ENCODE data around the gene GPRIN3. TPM values are rescaled to one million over a fixed set of nuclear protein-coding genes. Genes with fewer than 3 reads are reported as not detected.

Gene GPRIN3
- total and polyA plus RNA-seq, 2 of the 13 experiments (the other 11 are each of a cell fraction or from before 2014, with no cell fraction given), result not detected

DNA sequence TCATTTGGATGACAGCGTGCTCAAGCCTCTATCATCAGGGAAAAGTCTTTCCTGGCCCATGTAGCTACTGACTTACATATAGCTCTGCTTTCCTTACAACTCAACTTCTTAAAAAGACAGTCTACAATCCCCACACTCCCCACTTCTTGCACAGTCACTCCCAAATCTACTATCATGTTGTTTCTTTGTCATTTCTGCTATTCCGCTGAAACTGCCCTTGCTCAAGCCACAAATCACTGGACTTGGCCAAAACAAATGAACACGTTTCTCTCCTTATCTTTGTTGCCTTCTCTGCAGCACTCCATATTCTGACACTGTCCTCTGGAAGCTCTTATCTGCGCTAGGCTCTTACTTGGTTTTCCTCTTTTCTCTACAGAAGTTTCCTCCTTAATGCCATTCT lies 28.2 kb downstream of the GPRIN3 start:
- DNase-seq (ENCODE audit: low spot score) (no peak), FAIRE-seq (no peak), ATAC-seq (no peak)
- intact Hi-C loops (cut with micrococcal nuclease; ENCODE audit: unreplicated experiment), result no loop called here
- Histone ChIP-seq H3K27me3 (ENCODE audit: control insufficient read depth in 1 of 2, insufficient read depth in 2 of 2, low read length in 2 of 2) (no peaks in the 10 kb centered on the region; a peak in 1 of 5 replicates), H3K4me3 (replicated peaks in 1 of 3; ENCODE audit: insufficient read depth in 1 of 3, low read depth in 2 of 3, low read length in 3 of 3) (no peak overlapping the region), H4K20me1 (ENCODE audit: insufficient read depth, low read length) (no peaks in the 10 kb centered on the region), H2AFZ (ENCODE audit: low read length) (no peak overlapping the region), H3K79me2 (ENCODE audit: insufficient read depth, low read length) (no peaks in the 10 kb centered on the region), H3K4me2 (ENCODE audit: low read depth, low read length) (no peak overlapping the region), H3K36me3 (replicated peaks in 1 of 2; ENCODE audit: control insufficient read depth in 1 of 2, insufficient read depth in 2 of 2, low read length in 2 of 2) (no peaks in the 10 kb centered on the region; a peak in 1 of 5 replicates), H3K27ac (ENCODE audit: extremely low read length, insufficient read depth, low read length) (no peak overlapping the region), H3K4me1 (ENCODE audit: insufficient read depth, low read length) (no peaks in the 10 kb centered on the region), H3K9ac (ENCODE audit: insufficient read depth, low read depth, low read length) (no peak overlapping the region), H3K9me3 (ENCODE audit: low read length) (no peaks in the 10 kb centered on the region)
- no TSS peak for BruUV-seq (replicated peaks)
- CTCF ChIA-PET (ENCODE audit: low intra/inter-chr PET ratio, low total read pairs), result no interaction called here
- POLR2A ChIA-PET, result no interaction called here
- WGBS (ENCODE audit: low lambda C conversion rate), result 13% methylated on average over 4 of the region's 4 CpGs
- TF ChIP-seq AHR (CRISPR knock-in tag; IDR thresholded peaks at IDR 0.05) (no peak), SIX1 (CRISPR knock-in tag; IDR thresholded peaks at IDR 0.05; ENCODE audit: borderline replicate concordance) (no peak), SMAD9 (CRISPR knock-in tag; IDR thresholded peaks at IDR 0.05) (no peak), U2AF1 (optimal IDR thresholded peaks at IDR 0.05; ENCODE audit: low read depth, low read length) (no peak)
- in situ Hi-C loops (cut with HindIII; ENCODE audit: extremely low pct_ligation_motif_present, low pct_unique_long_range_greater_than_20kb), result no loop called here

DNA sequence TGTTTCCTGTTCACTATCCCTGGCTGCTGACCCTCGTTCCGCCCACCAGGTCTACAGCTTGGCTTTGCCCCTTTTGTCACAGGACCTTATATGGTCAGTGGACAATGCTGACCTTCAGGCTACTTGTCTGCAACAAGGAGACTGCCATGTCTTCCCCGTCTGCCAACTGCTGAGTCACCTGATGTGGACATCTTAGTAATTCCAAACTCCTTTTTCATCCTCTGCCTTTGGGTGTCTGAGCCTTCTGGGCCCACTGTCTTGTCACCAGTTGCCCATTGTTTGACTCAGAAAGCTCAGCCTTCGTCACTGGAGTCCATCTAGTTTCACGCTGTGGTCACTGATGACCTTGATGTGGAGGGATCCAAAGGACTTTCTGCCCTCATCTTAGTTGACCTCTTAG lies 30.2 kb downstream of the GPRIN3 start:
- 3% methylated on average over 5 of the region's 5 CpGs for WGBS (ENCODE audit: low lambda C conversion rate)
- H3K9ac ChIP-seq (ENCODE audit: insufficient read depth, low read depth, low read length), result no peak overlapping the region
- BruUV-seq (replicated peaks), result no TSS peak
- no peak overlapping the region for H2AFZ ChIP-seq (ENCODE audit: low read length)
- in situ Hi-C loops (cut with HindIII; ENCODE audit: extremely low pct_ligation_motif_present, low pct_unique_long_range_greater_than_20kb) (no loop called here), intact Hi-C loops (cut with micrococcal nuclease; ENCODE audit: unreplicated experiment) (no loop called here)
- H3K27ac ChIP-seq (ENCODE audit: extremely low read length, insufficient read depth, low read length), result no peak overlapping the region
- no peaks in the 10 kb centered on the region for H4K20me1 ChIP-seq (ENCODE audit: insufficient read depth, low read length)
- no peaks in the 10 kb centered on the region; a peak in 1 of 5 replicates for H3K27me3 ChIP-seq (ENCODE audit: control insufficient read depth in 1 of 2, insufficient read depth in 2 of 2, low read length in 2 of 2)
- no peaks in the 10 kb centered on the region for H3K79me2 ChIP-seq (ENCODE audit: insufficient read depth, low read length)
- no peak for DNase-seq (ENCODE audit: low spot score)
- no peaks in the 10 kb centered on the region; a peak in 1 of 5 replicates for H3K36me3 ChIP-seq (replicated peaks in 1 of 2; ENCODE audit: control insufficient read depth in 1 of 2, insufficient read depth in 2 of 2, low read length in 2 of 2)
- no peak for ATAC-seq
- no peak for FAIRE-seq
- no peaks in the 10 kb centered on the region for H3K9me3 ChIP-seq (ENCODE audit: low read length)
- TF ChIP-seq PLRG1 (conservative IDR thresholded peaks at IDR 0.05) (no peak), ZNF24 (IDR thresholded peaks at IDR 0.05) (no peak), ZFP41 (CRISPR knock-in tag; IDR thresholded peaks at IDR 0.05; ENCODE audit: borderline replicate concordance) (no peak), ZNF253 (CRISPR knock-in tag; IDR thresholded peaks at IDR 0.05; ENCODE audit: borderline replicate concordance) (no peak), NR2F2 (IDR thresholded peaks at IDR 0.05; ENCODE audit: borderline replicate concordance, low read depth) (no peak), AHR (CRISPR knock-in tag; IDR thresholded peaks at IDR 0.05) (no peak), ZKSCAN1 (IDR thresholded peaks at IDR 0.05; ENCODE audit: low read length) (no peak), ZNF205 (CRISPR knock-in tag; IDR thresholded peaks at IDR 0.05) (no peak)
- POLR2A ChIA-PET, result no interaction called here
- H3K4me2 ChIP-seq (ENCODE audit: low read depth, low read length), result no peak overlapping the region
- no peak overlapping the region for H3K4me3 ChIP-seq (replicated peaks in 1 of 3; ENCODE audit: insufficient read depth in 1 of 3, low read depth in 2 of 3, low read length in 3 of 3)
- no peaks in the 10 kb centered on the region for H3K4me1 ChIP-seq (ENCODE audit: insufficient read depth, low read length)
- CTCF ChIA-PET (ENCODE audit: low intra/inter-chr PET ratio, low total read pairs), result no interaction called here

Measured in HepG2 (cell line).